D721Med (cell line): ENCODE data around the gene SYNE4.

Experiments
- DNase-seq: peaks from one replicate; pipeline ENCODE4 v3.0.0; 2011; ENCODE audit warnings: low spot score; ENCODE audit not compliant: insufficient read length
- FAIRE-seq: peaks from 2 replicates; lab custom pipeline; 2011; peaks lifted over from hg19 to GRCh38; lab: Jason Lieb, UNC
- TF ChIP-seq, protein P1 (sequence below): IDR thresholded peaks from 2 replicates; pipeline ENCODE4 v1.5.1; 2012; ENCODE audit warnings: mild to moderate bottlenecking, control low read depth; ENCODE audit not compliant: insufficient read depth; ENCODE audit errors: missing control alignments

SYNE4 gene

DNA sequence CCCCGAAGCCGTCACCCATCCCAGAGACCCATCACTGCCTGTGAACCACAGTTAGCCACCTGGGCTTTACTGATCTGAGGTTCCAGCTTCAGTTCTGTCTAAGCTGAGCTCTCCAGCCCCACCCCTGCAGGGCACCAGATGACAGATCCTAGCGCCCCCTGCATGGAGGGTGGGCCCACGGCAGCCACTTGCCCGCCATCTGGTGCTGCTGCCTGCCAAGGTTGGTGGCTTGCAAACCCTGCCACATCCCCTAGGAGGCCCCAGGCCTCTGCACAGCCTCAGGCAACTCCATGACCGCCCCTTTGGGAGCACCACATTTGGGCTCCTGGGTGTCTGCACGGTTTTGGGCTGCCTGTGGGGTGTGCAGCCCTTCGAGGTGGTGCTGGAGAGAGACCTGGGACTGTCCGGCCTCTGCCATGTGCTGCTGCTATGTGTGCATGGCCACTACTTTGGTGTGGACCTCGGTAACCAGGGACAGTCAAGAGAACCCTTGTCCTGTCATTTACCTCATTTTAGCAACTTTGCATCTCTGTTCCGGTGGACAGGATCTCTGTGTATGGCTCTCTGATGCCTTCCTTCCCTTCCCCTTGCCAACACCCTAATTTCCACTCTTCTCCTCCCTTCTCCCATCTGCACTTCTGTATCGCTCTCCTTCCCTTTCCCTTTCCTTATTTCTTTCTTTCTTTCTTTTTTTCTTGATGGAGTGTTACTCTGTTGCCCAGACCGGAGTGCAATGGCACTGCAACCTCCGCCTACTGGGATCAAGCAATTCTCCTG lies 31.0 kb downstream of the SYNE4 start:
- TF ChIP-seq, protein P1, sequence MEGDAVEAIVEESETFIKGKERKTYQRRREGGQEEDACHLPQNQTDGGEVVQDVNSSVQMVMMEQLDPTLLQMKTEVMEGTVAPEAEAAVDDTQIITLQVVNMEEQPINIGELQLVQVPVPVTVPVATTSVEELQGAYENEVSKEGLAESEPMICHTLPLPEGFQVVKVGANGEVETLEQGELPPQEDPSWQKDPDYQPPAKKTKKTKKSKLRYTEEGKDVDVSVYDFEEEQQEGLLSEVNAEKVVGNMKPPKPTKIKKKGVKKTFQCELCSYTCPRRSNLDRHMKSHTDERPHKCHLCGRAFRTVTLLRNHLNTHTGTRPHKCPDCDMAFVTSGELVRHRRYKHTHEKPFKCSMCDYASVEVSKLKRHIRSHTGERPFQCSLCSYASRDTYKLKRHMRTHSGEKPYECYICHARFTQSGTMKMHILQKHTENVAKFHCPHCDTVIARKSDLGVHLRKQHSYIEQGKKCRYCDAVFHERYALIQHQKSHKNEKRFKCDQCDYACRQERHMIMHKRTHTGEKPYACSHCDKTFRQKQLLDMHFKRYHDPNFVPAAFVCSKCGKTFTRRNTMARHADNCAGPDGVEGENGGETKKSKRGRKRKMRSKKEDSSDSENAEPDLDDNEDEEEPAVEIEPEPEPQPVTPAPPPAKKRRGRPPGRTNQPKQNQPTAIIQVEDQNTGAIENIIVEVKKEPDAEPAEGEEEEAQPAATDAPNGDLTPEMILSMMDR, result peak; percentile 83
- FAIRE-seq (no peak), DNase-seq (peak; percentile 46)

DNA sequence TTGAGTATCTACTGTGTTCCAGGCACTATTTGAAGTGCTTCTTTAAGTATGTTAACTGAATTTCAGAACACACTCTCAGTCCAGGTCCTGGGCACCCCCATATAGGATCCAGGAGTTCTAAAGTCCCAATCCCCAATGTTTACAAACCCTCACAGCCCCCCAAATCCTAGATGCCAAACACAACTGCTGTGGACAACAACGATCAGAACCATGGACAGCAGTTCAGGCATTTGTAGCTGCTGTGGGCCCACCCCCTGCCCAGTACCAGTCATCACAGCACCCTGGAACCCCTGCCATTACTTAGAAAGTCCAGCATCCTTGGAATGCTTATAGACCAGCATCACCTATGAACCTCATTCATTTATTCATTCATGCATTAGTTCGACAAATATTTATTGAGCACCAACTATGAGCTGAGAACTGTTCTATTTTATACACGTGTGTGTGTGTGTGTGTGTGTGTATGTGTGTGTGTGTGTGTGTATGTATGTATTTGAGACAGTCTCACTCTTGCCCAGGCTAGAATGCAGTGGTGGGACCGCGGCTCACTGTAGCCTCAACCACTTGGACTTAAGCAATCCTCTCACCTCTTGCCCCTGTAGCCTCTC lies 32.9 kb downstream of the SYNE4 start:
- TF ChIP-seq, protein P1, result no peak
- DNase-seq, result no peak
- no peak for FAIRE-seq

DNA sequence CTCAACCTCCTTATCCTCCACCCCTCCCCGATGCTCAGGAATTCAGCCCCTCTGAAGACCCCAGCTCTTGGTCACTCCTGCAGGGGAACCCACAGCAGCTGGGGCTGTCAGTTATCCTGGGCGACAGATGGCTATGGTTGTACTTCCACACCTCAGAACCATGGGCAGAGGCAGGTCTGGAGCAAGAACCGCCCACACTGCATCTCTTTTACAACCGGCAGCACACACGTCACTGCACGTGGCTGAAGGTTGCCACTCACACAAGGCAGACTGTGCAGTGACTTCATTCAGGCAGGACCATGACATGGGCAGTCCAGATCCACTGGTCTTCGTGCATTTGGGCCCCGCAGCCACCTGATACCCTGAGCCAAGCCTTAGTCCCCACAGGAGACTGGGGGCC lies 35.1 kb downstream of the SYNE4 start:
- FAIRE-seq (no peak), DNase-seq (no peak)
- TF ChIP-seq, protein P1, result no peak

DNA sequence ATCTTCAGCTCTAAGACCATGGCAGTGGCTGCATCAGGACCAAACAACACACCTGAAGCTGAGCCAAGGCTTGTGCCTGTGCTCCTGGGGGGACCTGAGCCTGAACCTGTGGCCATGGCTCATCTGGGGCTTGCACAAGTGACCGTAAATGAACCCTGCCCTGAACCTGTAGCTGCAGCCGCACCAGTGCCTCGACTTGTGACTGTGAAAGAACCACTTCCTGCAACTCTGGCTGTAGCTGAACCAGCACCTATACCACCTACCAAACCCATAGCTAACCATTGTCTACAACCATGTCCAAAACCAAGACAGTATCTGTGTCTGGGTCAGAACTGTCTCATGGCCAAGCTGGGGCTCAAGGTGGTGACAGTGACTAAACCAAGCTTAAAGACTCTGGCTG lies 41.8 kb downstream of the SYNE4 start:
- FAIRE-seq, result no peak
- TF ChIP-seq, protein P1, result no peak
- DNase-seq, result no peak

DNA sequence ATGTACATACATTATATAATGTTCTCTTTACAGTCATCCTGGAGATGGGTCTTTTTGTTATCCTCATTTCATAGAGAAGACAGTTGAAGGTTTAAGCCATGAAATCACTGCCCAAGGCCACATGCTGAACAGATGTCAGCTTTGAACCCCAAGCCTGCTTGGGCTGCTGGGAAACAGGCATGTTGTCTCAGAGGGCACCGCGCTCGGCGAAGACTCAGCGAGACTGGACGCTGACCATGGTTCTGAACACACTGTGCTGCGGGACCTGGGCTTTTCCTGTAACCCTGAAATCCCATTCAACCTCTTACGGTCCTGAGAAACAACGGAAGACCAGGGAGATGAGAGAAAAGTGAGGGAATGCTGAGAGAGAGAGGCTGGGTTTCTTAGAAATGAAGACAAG lies 45.1 kb downstream of the SYNE4 start:
- no peak for DNase-seq
- TF ChIP-seq, protein P1, result no peak

DNA sequence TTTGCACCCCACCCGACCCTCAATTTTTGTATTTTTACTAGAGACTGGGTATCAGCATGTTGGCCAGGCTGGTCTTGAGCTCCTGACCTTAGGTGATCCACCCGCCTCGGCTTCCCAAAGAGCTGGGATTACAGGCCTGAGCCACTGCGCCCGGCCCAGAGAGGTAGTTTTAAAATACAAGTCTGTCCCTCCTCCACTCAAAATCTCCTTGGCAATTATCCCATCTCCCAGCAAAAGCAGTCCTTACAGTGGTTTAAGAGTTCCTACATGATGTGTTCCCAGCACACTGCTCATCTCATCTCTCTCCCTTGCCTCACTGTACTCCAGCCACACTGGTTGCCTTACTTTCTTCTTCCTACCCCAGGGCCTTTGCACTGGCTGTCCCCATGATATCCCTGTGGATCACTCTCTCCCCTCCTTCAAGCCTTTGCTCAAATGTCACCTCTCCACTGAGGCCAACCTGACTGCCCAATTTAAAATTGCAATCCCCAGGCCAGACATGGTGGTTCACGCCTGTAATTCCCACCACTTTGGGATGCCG lies 48.1 kb downstream of the SYNE4 start:
- TF ChIP-seq, protein P1, result no peak
- no peak for FAIRE-seq

More for the DNA sequence above, 45.1 kb downstream of the SYNE4 start:
- no peak for FAIRE-seq

DNA sequence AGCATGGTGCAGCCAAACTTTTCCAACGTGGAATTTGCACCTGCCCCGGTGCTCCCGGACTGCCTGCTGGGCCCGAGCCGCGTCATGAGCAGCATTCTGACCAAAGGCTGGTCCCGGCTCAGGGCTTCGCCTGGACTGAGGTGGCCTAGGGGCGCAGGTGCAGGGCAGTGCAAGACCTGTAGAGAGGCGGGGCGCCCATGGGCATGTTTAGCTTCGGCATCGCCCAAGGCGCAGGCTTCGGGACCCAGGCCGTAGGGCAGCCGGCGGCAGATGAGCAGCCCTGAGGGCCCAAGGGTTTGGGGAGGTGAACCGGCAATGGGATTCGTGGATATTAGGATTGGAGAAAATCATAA lies 48.7 kb downstream of the SYNE4 start:
- FAIRE-seq, result no peak
- no peak for DNase-seq
- TF ChIP-seq, protein P1, result no peak

More for the DNA sequence above, 48.1 kb downstream of the SYNE4 start:
- no peak for DNase-seq
